Natural killer cell (primary cell): Measurements from ENCODE around the gene IRF2BP2. TPM values are rescaled to one million over a fixed set of nuclear protein-coding genes. Genes with fewer than 3 reads are reported as not detected.
"Not testable (repeated sequence)": the region's sequence is repeated elsewhere in the genome, so short reads cannot be mapped to it uniquely, and the experiment has no call there.

Experiments
- ATAC-seq, 3 donors: fragments of 150-1000 bp in 2 of 3; fragments of 200-7000 bp in 1 of 3; cut with Tn5 transposase; 1 replicate in 1 of 3; 2 replicates in 2 of 3; pipeline ENCODE4 v1.10.0; 2021; ENCODE audit warnings: mild to moderate bottlenecking in 2 of 3, moderate library complexity in 2 of 3
- DNase-seq, 2 donors: peaks; one replicate each; pipeline versions ENCODE4 v3.0.0 to v3.0.0-alpha.2; 2013 to 2021; ENCODE audit warnings: mixed read lengths in 1 of 2
- H3K27ac ChIP-seq: one replicate; pipeline ENCODE4 v1.5.1; 2013; ENCODE audit warnings: mild to moderate bottlenecking, low read length
- H3K27me3 ChIP-seq: one replicate; pipeline ENCODE4 v1.6.1; 2013; ENCODE audit warnings: low read length; ENCODE audit not compliant: control insufficient read depth, insufficient read depth
- H3K36me3 ChIP-seq: one replicate; pipeline ENCODE4 v1.6.1; 2013; ENCODE audit warnings: low read length; ENCODE audit not compliant: control insufficient read depth, insufficient read depth
- H3K4me1 ChIP-seq: one replicate; pipeline ENCODE4 v1.6.1; 2013; ENCODE audit warnings: low read length; ENCODE audit not compliant: control insufficient read depth, insufficient read depth
- H3K4me3 ChIP-seq: one replicate; pipeline ENCODE4 v1.5.1; 2013; ENCODE audit warnings: low read length
- H3K9me3 ChIP-seq: one replicate; pipeline ENCODE4 v1.6.1; 2013; ENCODE audit warnings: low read length; ENCODE audit not compliant: control insufficient read depth, insufficient read depth
- H3K27ac Mint-ChIP-seq, 2 donors: one replicate each; pipeline ENCODE4 v1.8.0; 2022; ENCODE audit warnings: mild to moderate bottlenecking in 2 of 2, mixed read lengths in 2 of 2, moderate library complexity in 1 of 2
- H3K27me3 Mint-ChIP-seq, 2 donors: one replicate each; pipeline ENCODE4 v1.8.0; 2022; ENCODE audit warnings: low read depth in 2 of 2, mixed read lengths in 2 of 2
- H3K36me3 Mint-ChIP-seq: one replicate; pipeline ENCODE4 v1.8.0; 2022; ENCODE audit warnings: mixed read lengths
- H3K4me1 Mint-ChIP-seq, 2 donors: one replicate each; pipeline ENCODE4 v1.8.0; 2022; ENCODE audit warnings: mixed read lengths in 2 of 2
- H3K4me3 Mint-ChIP-seq: one replicate; pipeline ENCODE4 v1.8.0; 2022; ENCODE audit warnings: mild to moderate bottlenecking, moderate library complexity, mixed read lengths
- H3K9me3 Mint-ChIP-seq, 2 donors: one replicate each; pipeline ENCODE4 v1.8.0; 2022; ENCODE audit warnings: mixed read lengths in 2 of 2
- CTCF ChIP-seq: fragments of 200-600 bp; IDR thresholded peaks from one replicate; pipeline ENCODE4 v1.8.0; 2022; ENCODE audit warnings: antibody characterized with exemption
- WGBS: methylation state at CpG from one replicate; pipeline ENCODE4 v1.1.7; 2013; ENCODE audit warnings: missing lambda C conversion rate; ENCODE audit not compliant: insufficient coverage; 5-methylcytosine and 5-hydroxymethylcytosine counted together
- intact Hi-C: fragments of 100-400 bp; cut with micrococcal nuclease; formaldehyde crosslinking; loops from one replicate; pipeline ENCODE4 v1.14.2; 2022
- total RNA-seq, 4 donors: library from RNA; stranded (reverse); fragments of 120-200 nt in 1 of 4; gene quantifications; one replicate each; pipeline versions ENCODE4 v1.2.3 to v1.2.4, GENCODE V29; 2013 to 2022

The IRF2BP2 gene
- total RNA-seq, 3 donors from 2014 or later (not counting 1 experiment from before 2014, with no cell fraction given) = 186 to 315 (median 266) TPM

DNA sequence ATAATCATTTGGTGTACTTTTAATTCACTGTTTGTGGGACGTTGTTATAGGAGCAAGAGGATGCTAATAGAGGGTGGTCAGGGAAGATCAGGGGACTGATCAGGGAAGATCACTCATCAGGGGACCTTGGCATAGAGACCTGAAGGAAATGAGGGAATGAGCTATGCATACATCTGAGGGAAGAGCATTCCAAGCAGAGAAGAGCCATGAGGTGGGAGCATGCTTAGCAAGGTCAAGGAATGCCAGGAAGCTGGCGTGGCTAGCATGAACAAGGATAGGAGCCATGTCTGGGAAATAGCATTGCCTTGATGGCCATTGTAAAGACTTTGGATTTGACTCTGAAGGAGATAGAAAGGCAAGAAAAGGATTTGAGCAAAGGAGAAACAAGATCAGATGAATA is 14.1 kb downstream of the IRF2BP2 start:
- Mint-ChIP-seq H3K27ac (no peak overlapping the region), H3K4me3 (no peak overlapping the region), H3K36me3 (no peaks in the 10 kb centered on the region), H3K4me1 (peaks cover 13 to 14% of the 10 kb centered on the region in 2 donors), H3K9me3 (no peaks in the 10 kb centered on the region), H3K27me3 (no peaks in the 10 kb centered on the region)
- H3K27me3 ChIP-seq = no peaks in the 10 kb centered on the region
- no peak overlapping the region for H3K4me3 ChIP-seq
- H3K4me1 ChIP-seq = peaks cover 15% of the 10 kb centered on the region
- H3K27ac ChIP-seq = no peak overlapping the region
- 87% methylated on average over 2 of the region's 2 CpGs for WGBS
- intact Hi-C loops = no loop called here
- ATAC-seq = no peak
- DNase-seq = no peak
- no peaks in the 10 kb centered on the region for H3K9me3 ChIP-seq
- no peak for TF ChIP-seq CTCF
- no peaks in the 10 kb centered on the region for H3K36me3 ChIP-seq

DNA sequence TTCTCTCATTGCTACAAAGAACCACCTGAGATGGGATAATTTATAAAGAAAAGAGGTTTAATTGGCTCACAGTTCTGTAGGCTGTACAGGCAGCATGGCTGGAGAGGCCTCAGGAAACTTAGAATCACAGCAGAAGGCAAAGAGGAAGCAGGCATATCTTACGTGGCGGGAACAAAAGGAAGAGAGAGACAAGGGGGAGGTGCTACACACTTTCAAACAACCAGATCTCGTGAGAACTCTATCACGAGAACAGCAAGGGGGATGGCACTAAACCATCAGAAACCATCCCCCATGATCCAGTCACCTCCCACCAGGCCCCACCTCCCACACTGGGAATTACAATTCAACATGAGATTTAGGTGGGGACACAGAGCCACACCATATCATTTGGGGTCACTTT is 15.4 kb downstream of the IRF2BP2 start:
- H3K4me1 ChIP-seq, H3K36me3 Mint-ChIP-seq, H3K9me3 Mint-ChIP-seq, H3K36me3 ChIP-seq, DNase-seq, H3K9me3 ChIP-seq, ATAC-seq, H3K27me3 Mint-ChIP-seq, H3K4me1 Mint-ChIP-seq, H3K27ac Mint-ChIP-seq, H3K4me3 Mint-ChIP-seq, H3K27me3 ChIP-seq, H3K4me3 ChIP-seq, intact Hi-C loops, H3K27ac ChIP-seq: not testable (repeated sequence)
- WGBS = 77% methylated on average over 4 of the region's 4 CpGs

DNA sequence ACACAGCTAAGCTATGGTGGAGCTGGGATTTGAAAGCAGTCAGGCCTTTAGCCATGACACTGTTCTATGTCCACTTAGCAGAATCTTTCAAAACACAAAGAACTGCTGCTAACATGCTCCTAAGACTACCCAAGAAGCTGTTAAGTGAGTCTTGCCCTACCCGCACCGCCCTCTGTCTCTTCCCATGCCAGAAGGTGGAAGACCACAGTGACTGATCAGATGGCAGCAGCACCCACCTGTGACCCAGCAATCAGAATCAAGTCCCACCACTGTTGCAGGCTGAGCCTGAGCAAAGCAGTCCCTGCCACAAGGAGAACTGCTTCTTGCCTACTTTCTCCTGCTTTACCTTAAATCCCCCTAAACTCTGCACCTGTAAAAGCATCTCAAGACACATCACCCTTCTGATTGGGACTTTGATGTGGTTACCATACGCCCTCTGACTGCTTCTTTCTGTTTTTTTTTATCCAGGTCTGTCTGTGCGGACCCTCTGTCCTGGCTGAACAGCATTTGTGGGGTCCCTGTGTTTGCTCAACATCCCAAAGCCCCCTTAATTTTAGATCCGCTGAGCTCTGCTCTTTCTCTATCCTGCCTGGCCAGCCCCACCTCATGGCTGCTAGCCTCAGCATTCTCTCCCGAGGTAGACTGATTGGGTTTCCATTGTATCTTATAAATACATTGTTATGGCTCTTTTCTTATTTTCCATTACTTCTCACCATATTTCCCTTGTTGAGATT is 16.0 kb downstream of the IRF2BP2 start:
- H3K4me1 Mint-ChIP-seq = peaks cover 0 to 4% of the 10 kb centered on the region in 2 donors
- WGBS = 86% methylated on average over 6 of the region's 6 CpGs
- DNase-seq = no peak

GRCh38 chr1:234593109-234593508 is 16.9 kb downstream of the IRF2BP2 start:
- intact Hi-C loops = no loop called here
- H3K27me3 ChIP-seq = no peaks in the 10 kb centered on the region
- Mint-ChIP-seq H3K4me3 (no peak overlapping the region), H3K27ac (no peak overlapping the region), H3K36me3 (no peaks in the 10 kb centered on the region), H3K9me3 (no peaks in the 10 kb centered on the region), H3K27me3 (no peaks in the 10 kb centered on the region), H3K4me1 (no peaks in the 10 kb centered on the region)
- H3K4me1 ChIP-seq = no peaks in the 10 kb centered on the region
- over 99% methylated on average over 7 of the region's 7 CpGs for WGBS
- H3K9me3 ChIP-seq = no peaks in the 10 kb centered on the region
- no peak overlapping the region for H3K4me3 ChIP-seq
- DNase-seq (no peak), ATAC-seq (no peak)
- H3K27ac ChIP-seq = no peak overlapping the region
- TF ChIP-seq CTCF = no peak
- H3K36me3 ChIP-seq = no peaks in the 10 kb centered on the region

More for the DNA sequence above, 16.0 kb downstream of the IRF2BP2 start:
- no peak for ATAC-seq
- H3K27me3 Mint-ChIP-seq = no peaks in the 10 kb centered on the region
- H3K27ac Mint-ChIP-seq = no peak overlapping the region
- Histone ChIP-seq H3K27me3 (no peaks in the 10 kb centered on the region), H3K4me1 (peaks cover under 1% of the 10 kb centered on the region), H3K9me3 (no peaks in the 10 kb centered on the region), H3K27ac (no peak overlapping the region), H3K36me3 (no peaks in the 10 kb centered on the region), H3K4me3 (no peak overlapping the region)
- H3K4me3 Mint-ChIP-seq = no peak overlapping the region
- H3K36me3 Mint-ChIP-seq = no peaks in the 10 kb centered on the region
- TF ChIP-seq CTCF = no peak
- H3K9me3 Mint-ChIP-seq = no peaks in the 10 kb centered on the region
- intact Hi-C loops = no loop called here
